A673 (cell line): ENCODE results near the gene RAB21. TPM values are rescaled to one million over a fixed set of nuclear protein-coding genes. Genes with fewer than 3 reads are reported as not detected.

Source experiments
- BruUV-seq: library from RNA; stranded (reverse); fragments of 400-500 nt; replicated peaks from 2 replicates; lab custom pipeline; 2021; lab: Mats Ljungman, UMichigan
- CTCF ChIA-PET: fragments of 300-600 bp; sonication (Branson Sonifier 250); formaldehyde crosslinking; loops from one replicate; lab custom pipeline; 2022; ENCODE audit warnings: antibody characterized with exemption; lab: Charles Lee
- POLR2A ChIA-PET: fragments of 300-600 bp; sonication (Branson Sonifier 250); formaldehyde crosslinking; loops from one replicate; lab custom pipeline; 2022; ENCODE audit warnings: antibody characterized with exemption; ENCODE audit not compliant: low non-redundant PET; lab: Charles Lee
- DNase-seq: peaks from one replicate; pipeline ENCODE4 v3.0.0-alpha.2; 2015; ENCODE audit warnings: low spot score
- H3K27ac ChIP-seq: fragments of 200-600 bp; sonication (generic); 2 replicates; pipeline ENCODE4 v1.5.1; 2016; ENCODE audit warnings: mixed run types, low read depth, mild to moderate bottlenecking, mixed read lengths, antibody characterized with exemption, low read length; ENCODE audit not compliant: poor library complexity, severe bottlenecking
- H3K27me3 ChIP-seq: fragments of 200-600 bp; sonication (generic); replicated peaks from 2 replicates; pipeline ENCODE4 v1.6.1; 2017; ENCODE audit warnings: mixed run types, low read depth, mild to moderate bottlenecking, mixed read lengths, antibody characterized with exemption, low read length; ENCODE audit not compliant: insufficient read depth, poor library complexity
- H3K36me3 ChIP-seq: fragments of 200-600 bp; sonication (generic); 2 replicates; pipeline ENCODE4 v1.6.1; 2016; ENCODE audit warnings: mixed run types, mild to moderate bottlenecking, mixed read lengths, antibody characterized with exemption, low read length; ENCODE audit not compliant: insufficient read depth, poor library complexity, severe bottlenecking
- H3K4me1 ChIP-seq: fragments of 200-600 bp; sonication (generic); 2 replicates; pipeline ENCODE4 v1.6.1; 2017; ENCODE audit warnings: mixed run types, mild to moderate bottlenecking, mixed read lengths, antibody characterized with exemption, low read length; ENCODE audit not compliant: insufficient read depth, poor library complexity, severe bottlenecking
- H3K4me3 ChIP-seq: fragments of 200-600 bp; sonication (generic); 2 replicates; pipeline ENCODE4 v1.5.1; 2016; ENCODE audit warnings: low read depth, mixed run types, mild to moderate bottlenecking, mixed read lengths, low read length; ENCODE audit not compliant: poor library complexity, severe bottlenecking
- H3K9me3 ChIP-seq: fragments of 200-600 bp; sonication (generic); 2 replicates; pipeline ENCODE4 v1.6.1; 2016; ENCODE audit warnings: mixed run types, low read depth, mild to moderate bottlenecking, mixed read lengths, antibody characterized with exemption, low read length; ENCODE audit not compliant: poor library complexity, severe bottlenecking
- CTCF ChIP-seq: fragments of 300-800, 200-600 bp; sonication (generic); conservative IDR thresholded peaks from 2 replicates; pipeline ENCODE4 v1.5.1; 2017; ENCODE audit warnings: low read depth, mild to moderate bottlenecking, antibody characterized with exemption, low read length, moderate library complexity, mixed read lengths
- EZH2 ChIP-seq: fragments of 200-600 bp; sonication (generic); IDR thresholded peaks from 2 replicates; pipeline ENCODE4 v1.6.1; 2017; ENCODE audit warnings: borderline replicate concordance, low read depth, mild to moderate bottlenecking, mixed read lengths, antibody characterized with exemption, low read length; ENCODE audit not compliant: poor library complexity, severe bottlenecking
- intact Hi-C: fragments of 100-400 bp; cut with micrococcal nuclease; formaldehyde crosslinking; loops from one replicate; pipeline ENCODE4 v1.10.0; 2022; ENCODE audit not compliant: unreplicated experiment
- total RNA-seq: library from RNA; stranded (reverse); gene quantifications from 2 replicates; pipeline ENCODE4 v1.2.3, GENCODE V29; 2021

RAB21 gene
- total RNA-seq, 1 experiment from 2014 or later: 109 TPM

DNA sequence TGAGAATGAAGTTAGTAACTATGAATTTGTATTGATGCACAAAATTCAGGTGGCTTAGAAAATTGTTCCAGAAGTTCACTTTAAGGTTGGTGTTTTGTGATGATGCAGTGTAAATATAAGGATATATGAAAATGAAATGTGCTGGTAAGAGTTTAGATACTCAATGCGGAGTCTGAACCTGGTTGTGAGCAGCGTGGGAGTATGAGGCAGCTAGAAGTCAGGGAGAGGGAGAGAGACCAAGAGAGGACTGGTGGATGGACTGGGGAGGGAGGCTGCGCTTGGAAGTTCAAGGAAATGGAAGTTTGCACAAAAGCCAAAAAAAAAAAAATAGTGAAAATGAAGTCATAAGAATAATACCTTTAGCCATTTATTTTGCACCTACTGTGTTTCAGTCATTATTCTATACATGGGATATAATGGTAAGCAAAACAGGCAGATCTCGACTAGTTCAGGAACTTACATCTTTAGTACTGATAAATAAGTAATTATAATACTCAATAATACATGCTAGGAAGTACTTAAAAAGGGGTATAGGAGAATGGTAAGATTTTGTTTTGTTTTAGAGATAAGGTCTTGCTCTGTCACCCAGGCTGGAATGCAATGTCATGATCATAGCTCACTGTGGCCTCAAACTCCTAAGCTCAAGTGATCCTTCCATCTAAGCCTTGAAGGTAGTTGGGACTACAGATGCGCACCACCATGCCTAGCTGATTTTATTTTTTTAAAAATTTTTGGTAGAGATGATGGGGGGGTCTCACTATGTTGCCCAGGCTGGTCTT is 10.0 kb upstream of the RAB21 start:
- intact Hi-C loops: loop anchor here (5.0 to 10.0 kb wide), 5 partner anchors 107 to 1012 kb away; no protein-coding TSS in a partner anchor
- ChIA-PET CTCF (no interaction called here), POLR2A (no interaction called here)
- Histone ChIP-seq H3K36me3 (no peaks in the 10 kb centered on the region), H3K27me3 (no peaks in the 10 kb centered on the region), H3K27ac (no peak overlapping the region), H3K4me3 (no peak overlapping the region), H3K9me3 (no peaks in the 10 kb centered on the region), H3K4me1 (peaks cover 21% of the 10 kb centered on the region)
- DNase-seq: no peak
- no TSS peak for BruUV-seq
- TF ChIP-seq EZH2: no peak
- TF ChIP-seq CTCF: no peak

DNA sequence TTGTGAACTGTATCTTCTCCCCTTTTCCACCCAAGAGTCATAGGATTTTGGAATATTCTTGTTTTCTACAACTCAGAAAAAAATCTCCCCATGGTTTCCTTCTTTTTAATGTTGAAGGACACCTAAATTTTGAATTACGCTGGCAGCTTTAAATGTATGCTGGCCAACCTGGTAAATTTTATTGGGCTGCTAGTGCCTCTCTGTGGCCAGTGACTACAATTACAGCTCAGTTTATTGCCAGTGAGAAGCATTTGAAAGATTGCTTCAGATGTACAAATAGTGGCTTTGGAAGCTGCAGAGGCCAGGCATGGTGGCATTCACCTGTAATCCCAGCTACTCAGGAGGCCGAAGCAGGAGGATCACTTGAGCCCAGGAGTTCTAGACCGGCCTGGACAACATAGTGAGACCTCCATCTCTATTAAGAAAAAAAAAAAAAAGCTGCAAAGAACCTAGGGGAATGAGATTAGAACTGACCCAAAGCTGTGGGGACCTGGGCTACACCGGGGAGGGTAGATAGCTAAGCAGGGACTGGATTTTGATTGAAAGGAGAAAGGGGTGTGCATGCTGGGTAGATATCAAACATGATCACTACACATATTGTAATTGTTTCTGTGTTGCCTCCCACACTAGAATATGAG is 7.6 kb upstream of the RAB21 start:
- DNase-seq: peak; percentile 79
- H3K36me3 ChIP-seq: no peaks in the 10 kb centered on the region
- H3K4me3 ChIP-seq: no peak overlapping the region
- TF ChIP-seq EZH2 (no peak), CTCF (peak; percentile 84)
- intact Hi-C loops: loop anchor here (5.0 to 10.0 kb wide), 5 partner anchors 110 to 1015 kb away; no protein-coding TSS in a partner anchor
- POLR2A ChIA-PET: interaction anchor here (0.5 to 0.6 kb wide), 2 partner anchors 64 to 966 kb away, joined by 3 to 4 read pairs; no protein-coding TSS in a partner anchor
- no peaks in the 10 kb centered on the region for H3K27me3 ChIP-seq
- H3K4me1 ChIP-seq: peaks cover 21% of the 10 kb centered on the region
- no TSS peak for BruUV-seq
- H3K27ac ChIP-seq: no peak overlapping the region
- CTCF ChIA-PET: interaction anchor here (0.5 to 1.6 kb wide), 15 partner anchors 15 to 1846 kb away, joined by 3 to 9 read pairs (median 3); partner anchors contain the start of gene TMEM19
- no peaks in the 10 kb centered on the region for H3K9me3 ChIP-seq

GRCh38 chr12:71748081-71748850 is 6.4 kb upstream of the RAB21 start:
- BruUV-seq: no TSS peak
- TF ChIP-seq EZH2 (no peak), CTCF (no peak)
- DNase-seq: peak; percentile 48
- intact Hi-C loops: loop anchor here (5.0 to 10.0 kb wide), 5 partner anchors 111 to 1016 kb away; no protein-coding TSS in a partner anchor
- H3K27me3 ChIP-seq: no peaks in the 10 kb centered on the region
- peak overlapping the region; percentile 11 for H3K4me3 ChIP-seq
- CTCF ChIA-PET: interaction anchor here (0.6 to 1.6 kb wide), 4 partner anchors 335 to 1847 kb away, joined by 3 to 6 read pairs (median 4); no protein-coding TSS in a partner anchor
- H3K4me1 ChIP-seq: peaks cover 21% of the 10 kb centered on the region
- no peaks in the 10 kb centered on the region for H3K36me3 ChIP-seq
- peak overlapping the region; percentile 60 for H3K27ac ChIP-seq
- POLR2A ChIA-PET: interaction anchor here (0.6 to 0.7 kb wide), 2 partner anchors 82 to 967 kb away, joined by 3 to 4 read pairs; no protein-coding TSS in a partner anchor
- no peaks in the 10 kb centered on the region for H3K9me3 ChIP-seq
